ENCODE measurements around the gene DOCK3. TPM values are rescaled to one million over a fixed set of nuclear protein-coding genes. Genes with fewer than 3 reads are reported as not detected.

Gene DOCK3
- total and polyA plus RNA-seq, 2 of the 4 experiments (the other 2 are of a cell fraction): under 0.01 to 0.12 TPM

DNA sequence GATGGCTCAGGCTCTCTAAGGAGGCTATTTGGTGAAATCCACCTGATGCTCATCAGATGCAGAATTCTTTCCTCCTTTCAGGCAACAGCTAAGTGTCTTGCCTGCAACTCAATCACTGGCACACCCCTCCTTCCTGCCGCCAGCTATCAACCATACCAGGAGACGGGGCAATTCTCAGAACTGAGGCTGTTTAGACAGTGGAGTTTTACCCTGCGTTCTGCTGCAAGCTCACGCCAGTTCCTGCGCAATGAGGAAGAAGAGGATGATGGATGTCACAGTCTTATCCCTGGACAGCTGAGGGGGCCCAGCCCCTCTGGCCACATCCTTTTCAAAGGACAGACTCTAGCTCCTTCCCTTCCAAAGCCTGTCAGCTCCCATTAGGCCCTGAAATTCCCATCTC, 703.3 kb downstream of the DOCK3 start:
- Histone ChIP-seq H3K4ac (ENCODE audit: low read depth, low read length) (no peak overlapping the region), H3K4me3 (ENCODE audit: insufficient read depth, low read depth, low read length) (no peak overlapping the region), H2AK9ac (replicated peaks; ENCODE audit: low read depth, low read length, poor library complexity) (no peak overlapping the region), H2AK5ac (ENCODE audit: low read depth, low read length) (no peak overlapping the region), H3K4me1 (ENCODE audit: control insufficient read depth, insufficient read depth, low read length) (no peaks in the 10 kb centered on the region), H2AFZ (replicated peaks; ENCODE audit: low read length, poor library complexity) (no peak overlapping the region), H3K27ac (ENCODE audit: insufficient read depth, low read length) (no peak overlapping the region), H4K8ac (ENCODE audit: low read depth in 2 of 2, low read length in 2 of 2) (no peak overlapping the region), H4K91ac (ENCODE audit: insufficient read depth, low read depth, low read length) (no peak overlapping the region), H3K18ac (ENCODE audit: low read depth, low read length) (no peak overlapping the region), H2BK20ac (ENCODE audit: low read depth, low read length) (no peak overlapping the region), H3K9me3 (ENCODE audit: control insufficient read depth, insufficient read depth, low read length) (no peaks in the 10 kb centered on the region), H4K5ac (ENCODE audit: low read depth, low read length) (no peak overlapping the region), H3K23ac (ENCODE audit: low read depth, low read length) (no peak overlapping the region), H2BK120ac (ENCODE audit: low read depth, low read length) (no peak overlapping the region), H3K79me1 (ENCODE audit: low read depth in 1 of 2, low read length in 2 of 2) (peaks cover under 1 to 2% of the 10 kb centered on the region in 2 experiments; a peak in 2 of 4 replicates), H4K20me1 (ENCODE audit: insufficient read depth, low read length) (no peaks in the 10 kb centered on the region), H3K36me3 (ENCODE audit: control insufficient read depth, insufficient read depth, low read length) (no peaks in the 10 kb centered on the region), H3K4me2 (ENCODE audit: low read depth, low read length) (no peak overlapping the region), H3K27me3 (ENCODE audit: control insufficient read depth, insufficient read depth, low read length) (peaks cover 6% of the 10 kb centered on the region), H3K9ac (ENCODE audit: low read depth, low read length) (no peak overlapping the region), H2BK5ac (ENCODE audit: low read depth, low read length, poor library complexity, severe bottlenecking) (no peak overlapping the region), H2BK15ac (ENCODE audit: low read depth, low read length) (no peak overlapping the region), H3K56ac (ENCODE audit: extremely low read depth, insufficient read depth, low read length) (no peak overlapping the region), H3K9me1 (ENCODE audit: insufficient read depth, low read length) (no peaks in the 10 kb centered on the region), H3K14ac (replicated peaks; ENCODE audit: low read depth, low read length) (no peak overlapping the region)
- TF ChIP-seq RCOR1 (IDR thresholded peaks at IDR 0.05; ENCODE audit: insufficient replicate concordance, low read length) (no peak), POLR2A (IDR thresholded peaks at IDR 0.05; ENCODE audit: low read depth, low read length) (no peak), RFX5 (IDR thresholded peaks at IDR 0.05; ENCODE audit: low read depth, low read length) (no peak), CHD1 (IDR thresholded peaks at IDR 0.05; ENCODE audit: low read depth, low read length) (no peak), RAD21 (IDR thresholded peaks at IDR 0.05; ENCODE audit: low read length) (no peak), CEBPB (IDR thresholded peaks at IDR 0.05; ENCODE audit: low read depth, low read length) (no peak), MXI1 (IDR thresholded peaks at IDR 0.05; ENCODE audit: borderline replicate concordance, low read depth, low read length) (no peak), MAFK (IDR thresholded peaks at IDR 0.05; ENCODE audit: low read depth, low read length) (no peak), MAZ (IDR thresholded peaks at IDR 0.05; ENCODE audit: borderline replicate concordance, low read depth, low read length) (no peak)
- TF ChIP-seq, protein P1, sequence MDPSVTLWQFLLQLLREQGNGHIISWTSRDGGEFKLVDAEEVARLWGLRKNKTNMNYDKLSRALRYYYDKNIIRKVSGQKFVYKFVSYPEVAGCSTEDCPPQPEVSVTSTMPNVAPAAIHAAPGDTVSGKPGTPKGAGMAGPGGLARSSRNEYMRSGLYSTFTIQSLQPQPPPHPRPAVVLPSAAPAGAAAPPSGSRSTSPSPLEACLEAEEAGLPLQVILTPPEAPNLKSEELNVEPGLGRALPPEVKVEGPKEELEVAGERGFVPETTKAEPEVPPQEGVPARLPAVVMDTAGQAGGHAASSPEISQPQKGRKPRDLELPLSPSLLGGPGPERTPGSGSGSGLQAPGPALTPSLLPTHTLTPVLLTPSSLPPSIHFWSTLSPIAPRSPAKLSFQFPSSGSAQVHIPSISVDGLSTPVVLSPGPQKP (IDR thresholded peaks at IDR 0.05; ENCODE audit: borderline replicate concordance, low read depth, low read length): no peak
- TF ChIP-seq, protein P2, sequence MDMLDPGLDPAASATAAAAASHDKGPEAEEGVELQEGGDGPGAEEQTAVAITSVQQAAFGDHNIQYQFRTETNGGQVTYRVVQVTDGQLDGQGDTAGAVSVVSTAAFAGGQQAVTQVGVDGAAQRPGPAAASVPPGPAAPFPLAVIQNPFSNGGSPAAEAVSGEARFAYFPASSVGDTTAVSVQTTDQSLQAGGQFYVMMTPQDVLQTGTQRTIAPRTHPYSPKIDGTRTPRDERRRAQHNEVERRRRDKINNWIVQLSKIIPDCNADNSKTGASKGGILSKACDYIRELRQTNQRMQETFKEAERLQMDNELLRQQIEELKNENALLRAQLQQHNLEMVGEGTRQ (IDR thresholded peaks at IDR 0.05; ENCODE audit: low read depth, low read length): no peak
- ChIA-PET POLR2A (ENCODE audit: unreplicated experiment) (no interaction called here), CTCF (no interaction called here)
- no TSS peak for BruUV-seq (replicated peaks)
- no peak for DNase-seq
- dilution Hi-C loops (cut with HindIII; ENCODE audit: low sequenced_read_pairs, unreplicated experiment) (no loop called here), intact Hi-C loops (cut with micrococcal nuclease) (no loop called here), in situ Hi-C loops (cut with MboI; ENCODE audit: low sequenced_read_pairs) (loop anchor here (10.0 to 25.0 kb wide), 3 partner anchors 413 to 1041 kb away; partner anchors contain the start of genes PARP3, RASSF1, RRP9 and TUSC2)
- ATAC-seq (ENCODE audit: low read depth): no peak
- WGBS, 2 experiments (ENCODE audit: extremely low coverage in 2 of 2, insufficient read length in 1 of 2): no CpG with 5 or more reads among the region's 5 CpGs

Data from IMR-90 (cell line).